ENCODE data around the gene TTPAL. TPM values are rescaled to one million over a fixed set of nuclear protein-coding genes. Genes with fewer than 3 reads are reported as not detected.

TTPAL gene
- total RNA-seq, 2 donors from 2014 or later: 19.7 to 36.1 TPM

- H3K4me1 Mint-ChIP-seq (ENCODE audit: low read depth in 2 of 2): no peaks in the 10 kb centered on the region
- no peak overlapping the region for H3K27ac Mint-ChIP-seq
- peaks cover 4 to 7% of the 10 kb centered on the region in 2 donors for H3K27me3 Mint-ChIP-seq
- H3K9me3 Mint-ChIP-seq: no peaks in the 10 kb centered on the region
- ATAC-seq: no peak
- H3K36me3 Mint-ChIP-seq: no peaks in the 10 kb centered on the region
- H3K4me3 Mint-ChIP-seq: no peak overlapping the region
- no peak for DNase-seq (ENCODE audit: low spot score)
Measured at GRCh38 chr20:44433751-44434538, 41.7 kb upstream of the TTPAL start.

- H3K27ac Mint-ChIP-seq: no peak overlapping the region
- ATAC-seq: no peak
- peaks cover 10 to 14% of the 10 kb centered on the region in 2 donors for H3K27me3 Mint-ChIP-seq
- no peak overlapping the region for H3K4me3 Mint-ChIP-seq
- H3K36me3 Mint-ChIP-seq: no peaks in the 10 kb centered on the region
- no peak for DNase-seq (ENCODE audit: low spot score)
- H3K4me1 Mint-ChIP-seq (ENCODE audit: low read depth in 2 of 2): no peaks in the 10 kb centered on the region
- H3K9me3 Mint-ChIP-seq: no peaks in the 10 kb centered on the region
Measured at GRCh38 chr20:44435630-44436335, 39.9 kb upstream of the TTPAL start.

DNA sequence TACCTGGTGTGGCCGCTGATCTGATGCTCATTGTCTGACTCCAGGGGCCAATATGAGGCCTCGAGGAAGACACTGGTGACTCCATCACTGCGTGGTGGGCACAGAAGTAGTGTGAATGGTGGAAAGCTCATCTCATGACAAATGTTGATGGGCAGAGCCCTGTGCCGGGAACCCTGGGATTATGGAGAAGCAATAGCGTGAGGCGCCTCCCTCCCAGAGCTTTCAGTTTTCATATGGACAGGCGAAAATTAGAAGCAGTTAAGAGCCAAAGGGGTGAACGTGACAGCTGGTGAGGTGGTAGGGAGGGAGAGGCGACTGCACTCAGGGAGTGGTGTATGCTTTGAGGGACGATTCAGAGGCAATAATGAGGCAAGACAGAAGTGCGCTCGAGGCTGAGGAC is 39.3 kb upstream of the TTPAL start:
- Mint-ChIP-seq H3K36me3 (no peaks in the 10 kb centered on the region), H3K9me3 (no peaks in the 10 kb centered on the region), H3K4me1 (ENCODE audit: low read depth in 2 of 2) (no peaks in the 10 kb centered on the region), H3K27ac (no peak overlapping the region), H3K27me3 (peaks cover 10 to 14% of the 10 kb centered on the region in 2 donors), H3K4me3 (no peak overlapping the region)
- ATAC-seq: peak; percentile 9 to 40
- no peak for DNase-seq (ENCODE audit: low spot score)

- no peaks in the 10 kb centered on the region for H3K9me3 Mint-ChIP-seq
- H3K27ac Mint-ChIP-seq: no peak overlapping the region
- no peak overlapping the region for H3K4me3 Mint-ChIP-seq
- DNase-seq (ENCODE audit: low spot score) (no peak), ATAC-seq (no peak)
- H3K36me3 Mint-ChIP-seq: no peaks in the 10 kb centered on the region
- peaks cover 10 to 14% of the 10 kb centered on the region in 2 donors for H3K27me3 Mint-ChIP-seq
- no peaks in the 10 kb centered on the region for H3K4me1 Mint-ChIP-seq (ENCODE audit: low read depth in 2 of 2)
Measured at GRCh38 chr20:44437497-44437896, 38.2 kb upstream of the TTPAL start.

GRCh38 chr20:44438782-44439181 is 36.9 kb upstream of the TTPAL start:
- DNase-seq (ENCODE audit: low spot score): no peak
- no peak for ATAC-seq
- Mint-ChIP-seq H3K36me3 (no peaks in the 10 kb centered on the region), H3K4me3 (no peak overlapping the region), H3K27ac (no peak overlapping the region), H3K4me1 (ENCODE audit: low read depth in 2 of 2) (no peaks in the 10 kb centered on the region), H3K27me3 (peaks cover 7% of the 10 kb centered on the region in 2 donors), H3K9me3 (no peaks in the 10 kb centered on the region)

GRCh38 chr20:44439318-44439717 is 36.4 kb upstream of the TTPAL start:
- DNase-seq (ENCODE audit: low spot score): no peak
- Mint-ChIP-seq H3K4me3 (no peak overlapping the region), H3K36me3 (no peaks in the 10 kb centered on the region), H3K9me3 (no peaks in the 10 kb centered on the region), H3K4me1 (ENCODE audit: low read depth in 2 of 2) (no peaks in the 10 kb centered on the region), H3K27ac (no peak overlapping the region), H3K27me3 (peaks cover 7% of the 10 kb centered on the region in 2 donors)
- ATAC-seq: no peak

DNA sequence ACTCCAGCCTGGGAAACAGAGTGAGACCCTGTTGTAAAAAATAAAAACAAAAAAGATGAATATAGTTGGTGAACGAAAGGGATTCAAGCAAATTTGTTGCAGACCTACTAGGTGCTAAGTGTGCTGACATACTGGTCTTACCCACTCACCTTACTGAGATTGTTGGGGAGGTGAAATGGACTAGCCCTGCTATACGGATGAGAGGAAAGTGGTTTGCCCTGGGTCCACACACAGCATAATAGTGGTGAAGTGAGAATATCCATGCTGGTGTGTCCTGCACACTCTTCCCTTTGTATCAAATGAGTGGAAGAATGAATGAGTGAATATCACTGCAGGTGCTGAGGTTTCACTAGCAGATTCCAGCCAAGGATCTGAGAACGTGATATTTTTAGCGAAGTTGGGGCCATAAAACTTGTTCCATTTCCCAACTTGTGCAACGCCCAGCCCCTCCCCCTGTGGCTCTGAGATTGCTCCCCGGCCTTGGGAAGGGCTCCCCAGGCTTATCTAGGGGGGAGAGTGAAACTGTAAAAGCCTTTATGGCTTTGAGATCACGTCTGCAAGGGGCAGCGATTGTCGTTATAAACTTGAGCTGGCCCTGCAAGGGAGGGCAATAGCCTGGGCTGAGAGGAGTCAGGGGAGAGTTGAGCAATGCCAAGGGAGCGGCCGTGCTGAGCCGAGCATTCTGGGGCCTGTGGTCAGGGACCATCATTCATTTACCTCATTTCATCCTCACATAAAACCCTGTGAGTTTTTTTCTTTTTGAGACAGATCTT is 33.2 kb upstream of the TTPAL start:
- Mint-ChIP-seq H3K27me3 (peaks cover 7 to 13% of the 10 kb centered on the region in 2 donors), H3K9me3 (no peaks in the 10 kb centered on the region), H3K36me3 (no peaks in the 10 kb centered on the region), H3K27ac (no peak overlapping the region), H3K4me1 (ENCODE audit: low read depth in 2 of 2) (no peaks in the 10 kb centered on the region), H3K4me3 (no peak overlapping the region)
- ATAC-seq (no peak), DNase-seq (ENCODE audit: low spot score) (no peak)

DNA sequence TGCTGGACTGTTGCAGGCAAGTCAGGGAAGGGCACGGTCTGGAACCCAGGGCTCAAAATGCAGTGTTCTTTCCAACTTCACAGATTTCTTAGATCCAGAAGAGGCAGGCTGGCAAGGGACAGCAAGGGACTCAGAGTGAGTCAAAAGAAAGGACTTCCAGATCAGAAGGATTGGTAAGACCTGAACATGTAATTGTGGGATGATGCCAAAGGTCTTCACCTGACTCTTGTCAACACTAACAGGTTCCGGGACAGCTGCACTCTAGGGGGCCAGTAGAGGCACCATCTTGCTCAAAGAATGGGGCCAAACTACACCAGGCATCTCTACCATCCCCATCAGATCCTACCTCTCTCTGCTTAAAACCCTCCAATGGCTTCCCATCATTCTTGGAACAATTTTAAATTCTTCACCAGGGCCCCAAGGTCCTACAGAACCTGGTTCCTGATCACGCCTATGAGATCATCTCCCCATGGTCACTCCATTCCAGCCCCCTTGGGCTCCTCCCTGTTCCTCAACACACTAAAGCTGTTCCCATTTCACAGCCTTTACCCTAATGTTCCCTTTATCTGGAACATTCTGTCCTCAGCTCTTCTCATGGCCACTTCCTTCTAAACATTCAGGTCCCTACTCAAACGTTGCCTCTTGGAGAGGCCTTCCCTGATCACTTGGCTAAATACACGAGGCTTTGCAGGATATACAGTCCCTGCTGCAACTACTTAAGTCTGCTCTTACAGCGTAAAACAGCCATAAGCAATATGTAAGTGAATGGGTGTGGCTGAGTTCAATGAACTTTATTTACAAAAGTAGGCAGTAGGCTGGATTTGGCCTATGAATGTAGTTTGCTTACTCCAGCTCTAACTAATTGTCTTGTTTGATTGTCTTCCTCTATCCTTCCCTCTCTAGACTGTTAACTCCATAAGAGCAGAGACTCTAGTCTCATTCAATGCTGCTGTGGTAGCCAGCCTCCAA is 29.6 kb upstream of the TTPAL start:
- no peak for ATAC-seq
- no peaks in the 10 kb centered on the region for H3K9me3 Mint-ChIP-seq
- H3K4me3 Mint-ChIP-seq: no peak overlapping the region
- no peaks in the 10 kb centered on the region for H3K4me1 Mint-ChIP-seq (ENCODE audit: low read depth in 2 of 2)
- no peak overlapping the region for H3K27ac Mint-ChIP-seq
- H3K27me3 Mint-ChIP-seq: peaks cover 0 to 6% of the 10 kb centered on the region in 2 donors
- H3K36me3 Mint-ChIP-seq: no peaks in the 10 kb centered on the region
- no peak for DNase-seq (ENCODE audit: low spot score)

GRCh38 chr20:44447827-44448419 is 27.8 kb upstream of the TTPAL start:
- ATAC-seq (no peak), DNase-seq (ENCODE audit: low spot score) (no peak)
- Mint-ChIP-seq H3K9me3 (no peaks in the 10 kb centered on the region), H3K4me3 (no peak overlapping the region), H3K27me3 (peaks cover 0 to 6% of the 10 kb centered on the region in 2 donors), H3K27ac (no peak overlapping the region), H3K36me3 (no peaks in the 10 kb centered on the region), H3K4me1 (ENCODE audit: low read depth in 2 of 2) (no peaks in the 10 kb centered on the region)

GRCh38 chr20:44448753-44449546 is 26.7 kb upstream of the TTPAL start:
- peaks cover 0 to 6% of the 10 kb centered on the region in 2 donors for H3K27me3 Mint-ChIP-seq
- H3K36me3 Mint-ChIP-seq: no peaks in the 10 kb centered on the region
- no peak overlapping the region for H3K27ac Mint-ChIP-seq

GRCh38 chr20:44449864-44450263 is 25.8 kb upstream of the TTPAL start:
- Mint-ChIP-seq H3K27ac (no peak overlapping the region), H3K36me3 (no peaks in the 10 kb centered on the region), H3K4me1 (ENCODE audit: low read depth in 2 of 2) (no peaks in the 10 kb centered on the region), H3K9me3 (no peaks in the 10 kb centered on the region), H3K4me3 (no peak overlapping the region), H3K27me3 (peaks cover 0 to 6% of the 10 kb centered on the region in 2 donors)
- DNase-seq (ENCODE audit: low spot score) (no peak), ATAC-seq (no peak)

More at GRCh38 chr20:44448753-44449546, 26.7 kb upstream of the TTPAL start:
- Mint-ChIP-seq H3K9me3 (no peaks in the 10 kb centered on the region), H3K4me3 (no peak overlapping the region), H3K4me1 (ENCODE audit: low read depth in 2 of 2) (no peaks in the 10 kb centered on the region)
- DNase-seq (ENCODE audit: low spot score) (no peak), ATAC-seq (no peak)

DNA sequence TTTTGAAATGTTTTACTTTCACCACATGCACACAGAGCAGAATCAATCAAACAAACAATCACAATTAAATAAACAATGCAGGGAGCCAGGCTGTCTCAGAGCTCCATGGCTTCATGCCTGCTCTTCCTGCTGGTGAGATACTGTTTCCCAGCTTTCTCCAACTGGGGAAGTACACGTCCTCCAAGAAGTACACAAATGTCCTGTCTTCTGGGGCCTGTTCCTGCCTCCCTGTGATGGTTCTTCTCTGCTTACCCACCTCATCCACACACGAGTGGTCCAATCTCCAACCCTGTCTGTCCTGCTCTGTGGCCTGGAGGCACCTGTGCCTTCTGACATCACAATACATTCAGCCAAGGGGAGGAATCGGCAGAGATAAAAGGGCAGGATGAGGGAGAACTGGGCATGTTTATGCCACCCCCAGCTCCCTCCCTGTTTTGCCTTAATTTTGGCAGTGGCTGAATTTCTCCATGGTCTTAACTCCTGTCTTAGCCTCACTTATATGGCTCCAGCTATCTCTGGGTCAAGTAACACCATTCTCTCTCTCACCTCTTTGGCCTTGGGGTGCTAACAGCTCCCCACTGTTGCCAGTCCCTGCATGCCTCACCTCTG is 25.3 kb upstream of the TTPAL start:
- H3K27ac Mint-ChIP-seq: no peak overlapping the region

More for the DNA sequence above, 25.3 kb upstream of the TTPAL start:
- Mint-ChIP-seq H3K4me3 (no peak overlapping the region), H3K9me3 (no peaks in the 10 kb centered on the region), H3K27me3 (peaks cover 0 to 4% of the 10 kb centered on the region in 2 donors), H3K4me1 (ENCODE audit: low read depth in 2 of 2) (no peaks in the 10 kb centered on the region), H3K36me3 (no peaks in the 10 kb centered on the region)
- DNase-seq (ENCODE audit: low spot score) (no peak), ATAC-seq (no peak)

Measured in natural killer cell treated with Interleukin-12 subunit alpha and Interleukin-12 subunit beta and Interleukin-15 and Interleukin-18, amount 100 ng/mL, for 72 hours (primary cell).